HPDE6-E6E7 (cell line): ENCODE data around the gene BORCS8.
A peak's percentile ranks its signal among the peaks of the same experiment; 100 is the strongest.
"Not testable (repeated sequence)": the region's sequence is repeated elsewhere in the genome, so short reads cannot be mapped to it uniquely, and the experiment has no call there.

ENCODE experiments used
- DNase-seq: peaks from one replicate; pipeline ENCODE4 v3.0.0; 2011; ENCODE audit warnings: missing footprints; ENCODE audit errors: extremely low spot score

Gene BORCS8

GRCh38 chr19:19181488-19181998, 10.4 kb downstream of the BORCS8 start:
- DNase-seq, result no peak

DNA sequence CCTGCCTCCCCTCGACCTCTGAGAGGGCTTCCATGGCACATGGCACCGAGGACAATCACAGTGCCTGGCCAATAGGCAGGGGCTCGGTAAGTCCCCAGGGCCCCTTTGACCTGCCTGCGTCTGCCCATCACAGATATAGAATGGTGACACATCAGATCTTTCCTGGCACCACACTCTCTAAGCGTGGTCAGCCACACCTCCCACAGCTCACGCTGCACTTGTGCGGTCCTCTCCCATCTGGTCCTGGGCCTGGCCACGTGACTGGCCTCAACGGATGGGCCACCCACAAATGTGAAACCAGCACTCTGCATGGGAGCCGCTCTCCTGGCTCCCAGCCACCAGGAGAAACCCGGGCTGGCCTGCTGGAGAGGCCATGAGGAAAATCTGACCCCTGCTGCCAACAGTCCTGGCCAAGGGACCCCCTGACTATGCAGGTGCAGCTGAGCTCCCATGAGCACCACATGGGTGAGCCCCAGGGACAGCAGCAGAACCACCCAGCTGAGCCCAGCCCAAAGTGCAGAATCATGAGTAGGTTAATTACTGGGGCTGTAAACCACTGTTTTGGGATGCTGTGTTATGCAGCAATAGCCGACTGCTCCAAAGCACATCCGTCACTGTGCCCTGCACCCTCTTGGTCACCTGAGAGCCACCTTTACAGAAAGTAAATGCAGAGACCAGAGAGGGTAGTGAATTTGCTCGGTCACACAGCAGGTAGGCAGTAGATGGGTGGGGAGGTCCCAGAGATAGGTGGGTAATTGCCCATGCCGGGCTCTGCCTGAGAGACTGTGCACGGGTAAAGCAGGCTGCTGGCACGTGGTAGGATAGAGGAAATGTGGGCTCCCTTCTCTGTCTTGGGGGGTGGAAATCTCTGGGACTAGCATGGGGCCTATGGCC, 12.2 kb downstream of the BORCS8 start:
- no peak for DNase-seq

GRCh38 chr19:19176950-19177349, 15.0 kb downstream of the BORCS8 start:
- DNase-seq, result no peak

DNA sequence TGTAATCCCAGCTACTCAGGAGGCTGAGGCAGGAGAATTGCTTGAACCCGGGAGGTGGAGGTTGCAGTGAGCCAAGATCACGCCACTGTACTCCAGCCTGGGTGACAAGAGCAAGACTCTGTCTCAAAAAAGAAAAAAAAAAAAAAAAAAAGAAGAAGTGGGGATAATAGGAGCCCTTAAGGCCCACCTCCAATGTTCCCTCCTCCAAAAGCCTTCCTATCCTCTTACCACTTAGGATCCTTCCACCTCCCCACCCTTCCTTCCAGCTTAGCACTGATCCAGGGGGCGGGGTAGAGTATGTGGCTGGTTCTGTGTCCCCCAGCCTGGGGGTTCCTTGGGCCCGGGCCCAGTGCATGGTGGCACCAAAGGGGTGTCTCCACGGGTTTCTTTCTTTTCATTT, 18.7 kb downstream of the BORCS8 start:
- DNase-seq, result not testable (repeated sequence)

DNA sequence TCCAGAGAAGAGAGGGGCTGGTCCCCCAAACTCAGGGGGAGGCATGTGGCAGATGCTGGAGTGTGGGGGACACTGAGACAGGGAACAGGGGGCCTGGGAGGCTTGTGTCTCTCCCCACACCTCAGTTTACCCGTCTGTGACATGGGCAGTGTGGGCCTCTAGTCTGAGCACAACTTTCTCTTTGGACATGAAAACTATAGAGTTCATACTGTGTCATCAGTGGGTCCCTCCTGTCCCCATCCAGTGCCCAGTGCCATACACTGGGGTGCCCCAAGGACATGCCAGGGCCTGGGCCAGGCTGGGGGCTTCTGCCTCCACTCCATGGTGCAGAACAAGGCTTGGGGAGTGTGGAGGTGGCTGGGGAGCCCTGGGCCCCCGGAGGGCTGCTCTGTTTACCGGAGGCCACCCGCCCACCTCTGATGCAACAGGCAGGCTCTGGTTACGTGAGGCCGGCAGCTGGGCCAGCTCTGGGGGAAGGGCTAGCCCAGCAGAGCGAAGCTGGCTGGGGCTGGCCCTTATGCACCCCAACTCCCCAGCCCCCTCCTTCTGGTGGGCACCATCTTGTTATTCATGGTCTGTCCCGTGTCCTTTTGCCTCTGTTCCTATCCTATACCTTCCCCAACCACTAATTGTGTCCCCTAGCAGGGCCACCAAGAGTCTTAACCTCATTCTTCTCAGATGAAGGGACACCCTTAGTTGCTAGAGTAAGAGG, 20.0 kb downstream of the BORCS8 start:
- DNase-seq, result no peak

GRCh38 chr19:19170873-19171672, 20.9 kb downstream of the BORCS8 start:
- DNase-seq, result no peak

- peak; percentile 71 for DNase-seq
Observed at GRCh38 chr19:19170053-19170872, 21.7 kb downstream of the BORCS8 start, which contains the start of gene MEF2B. MEF2B (minus strand) TSS chr19:19170263; CDS start chr19:19150735, 19,528 bp downstream.

GRCh38 chr19:19169236-19170052, 22.5 kb downstream of the BORCS8 start:
- DNase-seq, result no peak

DNA sequence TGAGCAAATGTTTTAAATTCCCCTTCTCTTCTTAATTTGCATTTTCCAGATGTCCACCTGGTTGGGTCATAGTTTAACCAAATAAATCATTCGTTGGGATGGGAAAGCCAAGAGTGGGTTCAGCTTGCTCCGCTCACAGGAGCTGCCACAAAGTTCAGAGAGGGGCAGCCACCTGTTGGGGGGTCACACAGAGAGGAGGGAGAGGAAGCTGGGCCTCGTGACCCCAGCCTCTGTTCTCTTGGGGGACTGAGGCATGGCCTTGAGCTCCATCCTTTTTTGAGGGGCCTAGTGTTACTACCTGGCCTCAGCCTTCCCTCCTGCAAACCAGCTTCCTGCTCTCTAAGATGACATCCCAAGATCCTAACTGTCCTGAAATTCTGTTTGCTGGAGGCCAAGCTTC, 24.3 kb downstream of the BORCS8 start:
- no peak for DNase-seq

DNA sequence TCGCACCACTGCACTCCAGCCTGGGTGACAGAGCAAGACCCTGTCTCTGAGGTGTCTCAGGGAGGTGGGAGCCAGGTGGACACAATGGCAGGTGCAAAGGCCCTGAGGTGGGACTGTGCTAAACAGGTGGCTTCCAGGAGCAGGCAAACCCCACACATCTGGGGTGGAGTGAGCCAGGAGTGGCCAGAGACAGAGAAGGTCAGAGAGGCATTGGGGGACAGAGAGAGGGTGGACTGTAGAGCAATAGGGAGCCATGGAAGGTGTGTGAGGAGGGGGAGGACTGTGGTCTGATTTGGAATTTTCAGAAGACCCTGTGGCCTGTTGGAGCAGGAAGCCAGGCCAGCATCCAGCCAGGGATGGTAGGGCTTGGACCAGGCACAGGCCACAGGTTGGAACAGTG, 26.6 kb downstream of the BORCS8 start:
- DNase-seq, result no peak

GRCh38 chr19:19162495-19162894, 29.5 kb downstream of the BORCS8 start:
- no peak for DNase-seq

DNA sequence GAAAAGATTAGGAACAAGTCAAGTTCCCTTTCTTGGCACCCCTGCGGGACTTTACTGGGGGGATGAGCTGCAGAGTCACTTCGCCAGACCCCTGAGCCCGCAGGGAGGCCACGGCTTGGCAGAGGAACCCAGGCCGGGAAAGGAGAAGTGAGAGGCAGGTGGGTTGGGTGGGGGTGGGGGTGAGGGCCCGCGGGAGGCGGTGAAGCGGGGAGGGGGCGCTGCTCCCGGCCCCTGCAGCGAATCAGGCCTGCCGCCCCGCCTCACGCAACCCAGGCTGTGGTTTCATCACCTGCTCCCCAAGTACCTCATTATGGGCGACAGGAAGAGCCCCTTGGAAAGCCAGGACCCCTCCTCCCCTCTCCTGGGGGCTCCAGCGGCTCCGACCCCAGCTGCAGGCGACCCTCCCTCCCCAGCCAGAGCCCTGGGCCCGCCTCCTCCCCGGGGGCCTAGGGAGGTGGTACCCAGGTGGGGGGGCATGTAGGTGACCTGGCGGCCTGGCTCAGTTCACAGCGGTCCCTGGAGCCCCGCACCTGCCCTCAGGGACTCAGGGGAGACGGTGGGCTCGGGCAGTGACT, 31.4 kb downstream of the BORCS8 start:
- DNase-seq, result no peak

DNA sequence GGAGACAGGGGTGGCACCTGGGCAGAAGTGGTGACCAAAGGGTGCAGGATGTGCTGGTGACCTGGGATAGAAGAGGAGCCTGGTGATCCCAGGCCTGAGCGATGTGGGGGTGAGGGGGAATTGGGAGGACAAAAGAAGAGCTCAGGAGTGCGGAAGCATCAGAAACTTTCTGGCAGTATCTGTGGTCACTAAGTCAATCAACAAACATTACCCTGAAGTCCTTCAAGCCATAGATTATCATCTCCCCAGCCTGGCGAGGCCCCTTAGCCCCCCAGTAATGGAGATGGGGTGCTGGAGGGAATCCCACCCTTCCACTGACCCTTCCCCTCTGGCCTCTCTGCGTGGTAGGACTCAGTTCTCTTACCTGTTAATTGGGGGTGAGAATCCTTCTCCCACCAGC, 32.4 kb downstream of the BORCS8 start:
- no peak for DNase-seq

- no peak for DNase-seq
Observed at GRCh38 chr19:19157808-19158207, 34.1 kb downstream of the BORCS8 start.

- DNase-seq, result no peak
Observed at GRCh38 chr19:19155495-19156219, 36.3 kb downstream of the BORCS8 start.

- DNase-seq, result no peak
Observed at GRCh38 chr19:19154768-19155494, 37.0 kb downstream of the BORCS8 start.

DNA sequence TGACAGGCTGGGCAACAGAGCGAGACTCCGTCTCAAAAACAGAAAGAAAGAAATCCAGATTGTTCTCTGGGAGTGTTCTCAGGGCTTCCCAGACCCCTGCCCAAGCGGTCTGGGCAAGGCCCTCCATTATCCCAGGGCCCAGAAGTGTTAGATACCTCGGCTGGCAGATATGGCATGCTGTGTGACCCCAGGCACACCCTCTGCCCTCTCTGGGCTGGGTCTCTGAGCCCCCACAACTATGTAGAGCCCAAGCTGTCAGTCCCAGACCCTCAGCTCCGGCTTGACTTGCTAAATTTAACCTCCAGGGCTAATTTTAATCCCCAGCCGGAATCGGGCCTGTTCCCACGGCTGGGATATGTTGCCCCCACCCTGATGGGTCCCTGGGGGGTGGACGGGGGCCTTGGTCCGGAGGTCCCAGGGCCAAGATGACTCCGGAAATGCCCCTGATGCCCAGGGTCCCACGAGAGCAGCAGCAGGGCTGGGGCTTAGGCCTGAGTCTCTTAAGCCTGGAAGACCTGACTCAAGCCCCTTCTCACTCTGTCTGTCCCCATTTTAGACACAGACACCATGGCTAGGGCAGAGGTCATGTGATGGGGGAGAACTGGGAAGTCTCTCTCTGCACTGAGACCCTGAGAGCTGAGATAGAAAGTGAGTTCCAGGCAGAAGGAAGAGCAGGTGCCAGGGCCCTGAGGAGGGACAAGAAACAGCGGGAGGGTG, 39.1 kb downstream of the BORCS8 start:
- DNase-seq, result no peak

DNA sequence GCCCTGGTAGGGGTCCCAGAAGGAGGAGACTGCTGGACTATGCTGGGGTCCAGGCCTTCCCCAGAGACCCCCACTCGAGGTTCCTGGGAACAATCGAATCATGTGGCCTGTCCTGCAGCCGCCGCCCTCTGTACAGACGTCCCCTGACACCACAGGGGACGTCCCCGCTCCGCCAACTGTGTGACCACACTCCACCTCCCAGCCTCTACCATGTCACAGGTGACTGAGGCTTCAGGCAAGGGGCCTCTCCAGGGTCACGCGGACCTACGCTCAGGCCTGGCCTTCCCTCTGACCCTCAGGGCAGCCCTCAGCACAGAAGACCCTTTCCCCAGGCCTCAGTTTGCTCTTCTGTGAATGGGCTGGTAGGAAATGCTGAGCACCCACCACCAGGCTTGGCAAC, 40.5 kb downstream of the BORCS8 start:
- DNase-seq, result no peak
